GM19239 (cell line): ENCODE data around the gene SNAP47.

Source experiments
- DNase-seq: peaks from one replicate; pipeline ENCODE4 v3.0.0; 2011; ENCODE audit warnings: low spot score; ENCODE audit not compliant: insufficient read length
- FAIRE-seq: peaks from 2 replicates; lab custom pipeline; 2011; peaks lifted over from hg19 to GRCh38; lab: Jason Lieb, UNC

SNAP47 gene

DNA sequence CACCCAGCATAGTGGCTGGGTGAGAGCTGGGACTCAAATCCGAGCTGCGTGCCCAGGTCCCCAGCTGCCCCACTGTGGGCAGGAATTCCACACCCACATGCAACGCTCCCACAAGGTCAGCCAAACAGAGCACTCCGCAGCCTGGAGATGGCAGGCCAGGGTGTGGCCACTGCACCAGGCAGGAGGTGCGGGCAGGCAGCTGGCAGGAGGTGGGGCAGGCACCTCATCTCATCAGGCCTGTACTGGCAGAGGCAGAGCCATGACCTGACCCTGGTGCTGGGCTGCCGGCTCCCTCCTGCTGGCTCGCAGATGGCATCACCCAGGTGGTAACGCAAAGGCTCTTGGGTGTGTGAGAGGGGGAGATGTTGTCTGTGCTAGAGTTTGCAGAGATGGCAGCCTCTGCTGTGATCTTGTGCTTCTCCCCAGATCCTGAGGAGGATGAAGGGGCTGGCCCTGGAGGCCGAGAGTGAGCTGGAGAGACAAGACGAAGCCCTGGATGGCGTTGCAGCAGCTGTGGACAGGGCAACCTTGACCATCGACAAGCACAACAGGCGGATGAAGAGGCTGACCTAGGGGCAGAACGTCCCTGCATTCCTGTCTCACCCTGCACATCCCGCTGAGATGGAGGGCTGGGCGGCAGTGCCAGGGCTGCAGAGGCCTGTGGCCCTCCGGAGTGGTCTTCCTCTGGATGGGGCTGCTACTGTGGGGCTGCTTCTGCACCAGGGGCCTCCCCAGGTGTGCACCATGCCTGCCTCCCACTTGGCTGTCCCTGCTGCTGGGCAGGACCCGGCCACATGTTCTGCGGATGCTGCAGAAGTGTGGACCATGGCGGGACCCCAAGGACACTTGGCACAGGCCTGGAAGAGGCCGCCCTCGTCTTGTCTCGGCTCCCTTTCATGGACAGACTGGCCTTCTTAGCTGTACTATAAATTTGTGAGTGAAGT, 45.1 kb downstream of the SNAP47 start:
- FAIRE-seq = no peak

DNA sequence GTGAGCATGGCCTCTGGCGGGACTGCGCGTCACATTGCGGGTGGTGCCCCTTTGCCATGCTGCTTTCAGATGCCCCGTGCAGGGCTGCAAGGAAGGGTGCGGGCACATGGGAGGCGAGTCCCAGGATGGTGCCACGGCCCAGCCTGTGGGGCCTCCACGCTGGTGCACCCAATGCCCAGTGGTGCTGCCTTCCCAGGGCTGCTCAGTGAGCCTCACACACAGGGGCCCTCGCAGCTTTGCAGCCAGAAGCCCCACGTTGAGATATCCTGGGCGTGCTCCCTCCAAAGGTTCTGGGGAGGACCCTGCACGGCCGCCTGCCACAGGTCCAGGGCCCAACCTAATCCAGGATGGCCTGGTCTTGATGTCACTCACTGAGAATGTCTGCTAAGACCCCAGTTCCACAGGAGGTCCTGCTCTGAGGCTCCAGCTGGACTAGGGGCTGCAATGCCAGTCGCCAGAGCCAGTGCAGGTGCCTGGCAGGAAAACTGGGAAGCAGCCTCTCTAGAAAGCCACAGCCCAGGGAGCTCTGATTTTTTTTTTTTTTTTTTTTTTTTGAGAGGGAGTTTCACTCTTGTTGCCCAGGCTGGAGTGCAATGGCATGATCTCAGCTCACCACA, 46.2 kb downstream of the SNAP47 start:
- DNase-seq (no peak), FAIRE-seq (no peak)

More for the DNA sequence above, 45.1 kb downstream of the SNAP47 start:
- no peak for DNase-seq

- DNase-seq (no peak), FAIRE-seq (no peak)
These were observed 47.0 kb downstream of the SNAP47 start for GRCh38 chr1:227782226-227782625.

DNA sequence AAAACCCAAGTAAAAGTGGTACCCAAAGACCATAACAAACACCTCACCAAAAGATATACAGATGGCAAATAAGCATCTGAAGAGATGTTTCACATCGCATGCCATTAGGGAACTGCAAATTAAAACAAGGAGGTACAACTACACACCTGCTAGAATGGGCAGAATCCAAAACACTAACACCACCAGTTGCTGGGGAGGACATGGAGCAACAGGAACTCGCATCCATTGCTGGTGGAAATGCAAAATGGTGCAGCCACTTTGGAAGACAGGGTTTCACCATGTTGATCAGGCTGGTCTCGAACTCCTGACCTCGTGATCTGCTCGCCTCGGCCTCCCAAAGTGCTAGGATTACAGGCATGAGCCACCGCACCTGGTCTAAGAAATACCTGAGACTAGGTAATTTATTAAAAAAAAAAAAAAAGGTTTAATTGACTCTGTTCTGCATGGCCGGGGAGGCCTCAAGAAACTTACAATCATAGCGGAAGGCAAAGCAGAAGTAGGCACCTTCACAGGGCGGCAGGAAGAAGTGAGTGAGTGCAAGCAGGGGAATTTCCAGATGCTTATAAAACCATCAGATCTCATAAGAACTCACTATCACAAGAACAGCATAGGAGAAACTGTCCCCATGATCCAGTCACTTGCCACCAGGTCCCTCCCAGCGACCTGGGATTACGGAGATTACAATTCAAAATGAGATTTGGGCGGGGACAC, 50.0 kb downstream of the SNAP47 start:
- FAIRE-seq = no peak
- no peak for DNase-seq

DNA sequence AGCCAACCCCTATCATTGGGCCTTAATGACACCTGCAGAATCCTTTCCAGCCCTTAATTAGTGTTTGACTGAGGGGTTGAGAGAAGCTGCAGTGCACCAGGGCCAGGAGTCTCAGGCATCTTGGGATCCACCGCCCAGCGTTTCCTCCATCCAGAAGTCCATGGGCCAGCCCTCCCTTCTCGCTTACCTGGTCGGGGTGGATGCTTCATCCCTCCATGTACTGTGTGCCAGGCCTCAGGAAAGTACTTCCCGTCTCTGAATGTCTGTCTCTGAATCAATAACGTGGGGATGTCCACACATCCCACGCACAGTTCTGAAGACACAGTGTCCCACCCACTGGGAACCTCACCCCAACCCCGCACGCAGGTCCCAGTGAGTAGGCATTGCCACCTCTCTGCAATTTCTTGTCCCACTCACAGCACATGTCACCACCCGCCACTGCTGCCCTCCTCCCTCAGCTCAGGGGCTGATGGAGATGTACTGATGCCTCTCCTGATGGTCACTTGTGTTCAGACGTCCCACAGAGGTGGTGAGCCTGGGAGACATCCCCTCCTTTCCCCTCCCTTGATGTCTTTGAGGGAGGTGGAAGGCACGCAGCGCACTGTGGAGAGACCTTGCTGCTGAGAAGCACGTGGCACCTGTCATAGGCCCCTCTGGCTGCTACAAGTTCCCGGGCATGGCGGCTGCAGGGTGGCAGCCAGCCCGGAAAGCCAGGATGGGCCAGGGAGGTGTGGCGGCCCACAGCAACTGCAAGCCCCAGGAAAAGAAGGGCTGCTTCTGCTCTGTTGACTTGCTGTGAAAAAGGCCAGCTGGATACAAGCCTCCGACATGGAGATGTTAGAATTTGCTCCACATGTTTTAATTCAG, 50.8 kb downstream of the SNAP47 start:
- FAIRE-seq = no peak

GRCh38 chr1:227786673-227787512, 51.7 kb downstream of the SNAP47 start:
- FAIRE-seq = no peak
- no peak for DNase-seq

More for the DNA sequence above, 50.8 kb downstream of the SNAP47 start:
- no peak for DNase-seq

- peak; percentile 94 for FAIRE-seq
- DNase-seq = peak; percentile 94
These were observed 52.5 kb downstream of the SNAP47 start for GRCh38 chr1:227787513-227788270.

DNA sequence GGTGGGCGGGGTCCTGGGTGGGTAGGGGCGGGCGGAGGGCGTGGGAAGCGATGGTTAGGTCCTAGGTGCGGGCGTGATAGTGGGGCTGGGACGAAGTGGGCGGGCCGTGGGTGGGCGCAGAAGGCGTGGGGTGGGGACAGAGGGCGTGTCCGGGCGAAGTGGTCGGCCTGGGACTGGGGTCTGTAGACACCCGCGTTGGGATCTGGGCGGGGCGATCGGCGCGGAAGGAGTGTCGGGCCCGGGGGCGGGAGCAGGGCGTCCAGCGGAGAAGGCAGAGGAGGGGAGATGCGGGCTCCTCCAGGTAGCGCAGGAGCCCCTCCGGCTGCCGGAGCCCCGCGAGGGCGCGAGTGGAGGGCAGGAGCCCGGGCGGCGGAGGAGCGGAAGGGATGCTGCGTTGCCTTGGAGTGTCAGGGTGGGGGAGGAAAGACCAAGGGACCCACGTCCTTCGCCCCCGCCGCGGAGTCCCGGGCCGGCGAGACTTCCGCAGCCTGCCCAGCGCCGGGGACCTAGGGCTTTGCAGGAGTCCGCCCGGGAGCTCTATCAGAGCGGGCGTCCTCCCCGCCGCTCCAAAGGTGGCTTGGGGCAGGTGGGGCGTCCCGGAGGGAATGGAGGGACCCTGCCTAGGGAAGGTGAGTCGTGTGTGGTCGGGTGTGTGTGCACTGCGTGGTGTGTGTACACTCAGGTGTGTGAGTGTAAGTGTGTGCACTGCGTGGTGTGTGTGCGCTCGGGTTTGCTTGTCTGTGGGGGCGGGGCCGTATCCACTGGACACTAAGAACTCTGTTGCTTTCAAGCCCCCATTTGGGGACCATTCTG, 53.2 kb downstream of the SNAP47 start:
- peak; percentile 8 for FAIRE-seq

GRCh38 chr1:227789084-227790033, 54.1 kb downstream of the SNAP47 start:
- FAIRE-seq (no peak), DNase-seq (no peak)

More for the DNA sequence above, 53.2 kb downstream of the SNAP47 start:
- DNase-seq = peak; percentile 66

DNA sequence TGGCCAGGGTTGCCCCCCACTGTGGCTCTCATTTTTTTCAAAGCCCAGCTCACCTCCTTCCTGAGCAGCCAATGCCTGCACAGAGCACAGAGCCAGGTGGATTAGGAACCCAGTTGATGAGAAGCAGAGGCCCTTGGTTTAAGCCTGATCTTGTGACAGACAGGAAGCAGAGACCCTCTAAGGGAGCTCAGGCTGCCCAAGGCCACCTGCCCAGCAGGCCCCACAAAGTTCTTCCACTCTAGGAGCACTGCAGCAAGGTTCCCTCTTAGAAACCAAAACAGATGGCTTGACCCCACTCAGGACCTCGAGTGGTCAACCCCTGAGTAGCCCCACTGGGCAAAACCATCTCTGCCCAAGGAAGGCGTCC, 54.8 kb downstream of the SNAP47 start:
- DNase-seq (no peak), FAIRE-seq (no peak)

DNA sequence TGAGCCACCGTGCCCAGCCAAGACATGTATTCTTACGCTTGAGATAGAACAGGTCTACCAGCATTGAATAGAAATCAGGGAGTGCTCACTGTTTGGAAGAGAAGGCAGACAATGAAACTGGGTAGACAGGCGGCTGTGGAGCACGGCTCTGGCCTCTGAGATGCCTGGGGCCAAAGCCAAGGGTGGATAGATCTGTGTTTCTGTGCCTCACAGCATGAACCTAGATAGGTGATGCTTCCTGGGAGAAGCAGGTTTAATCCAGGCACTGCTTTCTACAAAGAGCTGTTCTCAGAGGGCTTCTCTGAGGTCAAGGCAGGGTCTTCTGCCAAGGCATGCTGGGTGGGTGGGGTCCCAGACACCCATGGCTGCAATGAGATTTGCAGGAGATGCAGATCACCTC, 55.6 kb downstream of the SNAP47 start:
- DNase-seq (no peak), FAIRE-seq (no peak)

DNA sequence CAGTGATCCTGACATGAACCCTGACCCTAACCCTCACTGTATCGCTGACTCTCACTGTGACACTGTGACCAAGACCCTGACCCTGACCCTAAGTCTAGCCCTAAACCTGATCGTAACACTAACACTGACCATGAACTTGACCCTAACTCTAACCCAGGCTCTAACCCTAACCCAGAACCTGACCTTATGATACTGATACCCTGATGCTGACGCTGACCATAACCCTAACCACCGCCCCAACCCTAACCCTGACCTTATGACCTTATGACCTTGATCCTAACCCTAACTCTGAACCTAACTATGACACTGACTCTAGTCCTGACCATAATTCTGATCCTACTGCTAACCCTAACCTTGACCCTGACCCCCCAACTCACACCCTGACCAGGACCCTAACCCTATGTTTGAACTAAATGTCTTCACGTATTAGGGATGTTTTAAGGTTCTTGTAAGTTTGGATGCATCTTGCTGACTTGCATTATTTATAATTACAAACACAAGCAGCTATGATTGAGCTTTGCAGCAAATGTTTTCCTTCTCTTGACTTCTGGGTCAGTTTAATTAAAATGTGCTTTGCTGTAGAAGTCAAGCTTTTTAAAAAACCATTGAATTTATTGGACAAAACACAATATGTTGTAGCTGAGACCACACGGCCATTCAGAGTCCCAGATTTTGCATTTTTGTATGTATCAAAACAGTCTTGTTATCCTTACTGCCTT, 56.3 kb downstream of the SNAP47 start:
- DNase-seq (no peak), FAIRE-seq (no peak)

DNA sequence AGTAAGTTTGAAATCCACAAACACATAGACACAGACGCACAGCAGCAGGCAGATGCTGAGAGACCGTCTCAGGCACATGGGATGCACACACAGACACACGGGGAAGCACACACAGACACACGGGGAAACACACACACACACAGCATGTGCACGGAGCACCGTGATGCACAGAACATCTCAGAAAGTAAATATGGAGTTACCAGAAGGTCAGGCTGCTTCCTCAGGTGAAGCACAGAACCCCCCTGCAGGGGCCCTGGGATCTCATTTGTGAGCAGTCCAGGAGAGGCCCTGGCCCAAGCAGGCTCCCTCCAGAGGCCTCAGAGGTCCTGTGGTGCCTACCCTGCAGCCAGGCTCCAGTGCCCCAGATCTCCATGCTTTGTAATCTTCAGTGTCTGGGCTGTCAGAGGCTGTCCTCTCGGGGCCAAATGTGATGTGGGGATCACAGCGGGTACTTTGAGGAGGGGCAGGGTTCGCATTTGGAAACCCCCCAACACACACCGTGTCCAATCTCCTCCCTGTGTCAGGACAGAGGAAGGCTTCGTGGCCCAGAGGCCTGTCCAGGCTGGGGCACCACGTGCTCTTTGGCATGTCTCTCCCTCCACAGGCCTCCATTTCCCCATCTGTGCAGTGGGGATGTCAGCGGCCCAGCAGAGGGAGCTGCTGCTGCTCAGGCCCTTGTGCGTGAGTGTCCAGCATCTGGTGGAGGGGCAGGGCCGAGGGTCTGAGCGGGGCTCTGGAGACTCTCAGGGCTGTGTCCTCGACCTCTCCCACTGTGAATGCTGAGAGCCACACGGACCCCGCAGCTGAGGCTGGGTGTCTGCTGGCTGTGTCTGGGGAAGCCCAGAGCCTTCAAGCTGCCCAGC, 57.2 kb downstream of the SNAP47 start:
- DNase-seq (no peak), FAIRE-seq (no peak)

DNA sequence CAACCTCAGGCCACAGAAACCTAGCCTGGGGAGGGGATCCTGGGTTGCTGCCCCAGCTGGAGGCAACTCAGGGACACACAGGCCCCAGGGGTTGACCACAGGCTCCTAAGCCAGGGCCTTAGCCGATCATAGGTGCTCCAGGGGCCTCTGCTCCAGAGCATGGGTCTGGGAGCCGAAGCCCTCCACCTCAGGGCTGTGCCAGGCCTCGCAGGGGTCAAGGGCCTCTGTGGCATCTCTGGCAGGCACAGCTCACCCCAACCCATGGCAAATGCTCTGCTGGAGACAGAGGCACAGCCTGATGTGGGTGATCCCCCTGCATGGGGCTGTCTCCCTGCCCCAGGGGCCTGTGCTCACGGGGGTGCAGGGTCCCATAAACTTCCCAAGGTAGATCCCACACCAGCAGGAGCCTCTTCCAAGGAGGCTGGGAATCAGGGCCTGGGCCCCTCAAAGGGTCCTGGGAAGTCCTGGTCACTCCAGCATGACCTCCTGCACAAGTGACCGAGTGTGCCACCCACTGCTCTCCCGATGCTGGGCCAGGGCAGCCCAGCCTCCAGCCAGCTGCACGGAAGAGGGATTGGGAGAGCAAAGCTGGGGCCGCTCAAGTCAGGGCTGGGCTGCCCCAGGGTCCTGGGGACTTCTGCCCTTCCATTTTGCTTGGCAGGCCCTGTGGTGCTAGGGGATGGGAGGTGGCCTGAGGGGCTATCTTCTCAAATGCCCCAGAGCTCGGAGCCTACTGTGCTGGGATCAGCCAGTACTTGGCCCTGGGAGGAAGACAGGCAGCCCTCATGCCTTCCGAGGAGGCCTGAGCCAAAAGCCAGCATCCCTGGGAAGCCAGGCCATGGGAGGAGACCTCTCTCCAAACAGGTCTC, 58.1 kb downstream of the SNAP47 start:
- FAIRE-seq (no peak), DNase-seq (no peak)
